Liver (tissue), 3 donors: ENCODE data around the gene UBXN1.

Experiments used
- FOXA1 ChIP-seq: IDR thresholded peaks from 2 replicates; pipeline ENCODE4 v1.6.1; 2016; ENCODE audit warnings: antibody characterized with exemption
- GABPA ChIP-seq, 2 donors: IDR thresholded peaks in 1 of 2; conservative IDR thresholded peaks in 1 of 2; 2 replicates each; pipeline ENCODE4 v1.6.1; 2016; ENCODE audit warnings: antibody characterized with exemption in 2 of 2, mild to moderate bottlenecking in 1 of 2, moderate library complexity in 1 of 2
- JUND ChIP-seq, 2 donors: IDR thresholded peaks; 2 replicates each; pipeline ENCODE4 v1.6.1; 2016; ENCODE audit warnings: antibody characterized with exemption in 2 of 2
- NR2F2 ChIP-seq: IDR thresholded peaks from 2 replicates; pipeline ENCODE4 v1.6.1; 2016; ENCODE audit warnings: antibody characterized with exemption
- RAD21 ChIP-seq, 2 donors: IDR thresholded peaks; 2 replicates each; pipeline ENCODE4 v1.6.1; 2016; ENCODE audit warnings: antibody characterized with exemption in 2 of 2, mild to moderate bottlenecking in 2 of 2
- RXRA ChIP-seq, 2 donors: IDR thresholded peaks; 2 replicates each; pipeline ENCODE4 v1.6.1; 2017 to 2018; ENCODE audit warnings: antibody characterized with exemption in 2 of 2, mild to moderate bottlenecking in 1 of 2
- SP1 ChIP-seq: IDR thresholded peaks from 2 replicates; pipeline ENCODE4 v1.6.1; 2018; ENCODE audit warnings: antibody characterized with exemption, mild to moderate bottlenecking
- TAF1 ChIP-seq: conservative IDR thresholded peaks from 2 replicates; pipeline ENCODE4 v1.6.1; 2016; ENCODE audit warnings: antibody characterized with exemption, mild to moderate bottlenecking
- YY1 ChIP-seq: IDR thresholded peaks from 2 replicates; pipeline ENCODE4 v1.6.1; 2016; ENCODE audit warnings: antibody characterized with exemption, mild to moderate bottlenecking
- TF ChIP-seq, protein P1 (sequence below): fragments of 150-350 bp; IDR thresholded peaks from 2 replicates; pipeline ENCODE4 v1.5.1; 2017; ENCODE audit warnings: improper control_type of control experiment, low read depth, low read length; ENCODE audit not compliant: missing input control
- TF ChIP-seq, protein P2 (sequence below): IDR thresholded peaks from 2 replicates; pipeline ENCODE4 v1.6.1; 2016; ENCODE audit warnings: antibody characterized with exemption
- TF ChIP-seq, protein P3 (sequence below): IDR thresholded peaks from 2 replicates; pipeline ENCODE4 v1.6.1; 2016; ENCODE audit warnings: antibody characterized with exemption, mild to moderate bottlenecking
- TF ChIP-seq, protein P4 (sequence below): IDR thresholded peaks from 2 replicates; pipeline ENCODE4 v1.6.1; 2016; ENCODE audit warnings: antibody characterized with exemption
- TF ChIP-seq, protein P5 (sequence below): IDR thresholded peaks from 2 replicates; pipeline ENCODE4 v1.6.1; 2016; ENCODE audit warnings: antibody characterized with exemption
- donor health status: healthy.
- donor health status: healthy.

DNA sequence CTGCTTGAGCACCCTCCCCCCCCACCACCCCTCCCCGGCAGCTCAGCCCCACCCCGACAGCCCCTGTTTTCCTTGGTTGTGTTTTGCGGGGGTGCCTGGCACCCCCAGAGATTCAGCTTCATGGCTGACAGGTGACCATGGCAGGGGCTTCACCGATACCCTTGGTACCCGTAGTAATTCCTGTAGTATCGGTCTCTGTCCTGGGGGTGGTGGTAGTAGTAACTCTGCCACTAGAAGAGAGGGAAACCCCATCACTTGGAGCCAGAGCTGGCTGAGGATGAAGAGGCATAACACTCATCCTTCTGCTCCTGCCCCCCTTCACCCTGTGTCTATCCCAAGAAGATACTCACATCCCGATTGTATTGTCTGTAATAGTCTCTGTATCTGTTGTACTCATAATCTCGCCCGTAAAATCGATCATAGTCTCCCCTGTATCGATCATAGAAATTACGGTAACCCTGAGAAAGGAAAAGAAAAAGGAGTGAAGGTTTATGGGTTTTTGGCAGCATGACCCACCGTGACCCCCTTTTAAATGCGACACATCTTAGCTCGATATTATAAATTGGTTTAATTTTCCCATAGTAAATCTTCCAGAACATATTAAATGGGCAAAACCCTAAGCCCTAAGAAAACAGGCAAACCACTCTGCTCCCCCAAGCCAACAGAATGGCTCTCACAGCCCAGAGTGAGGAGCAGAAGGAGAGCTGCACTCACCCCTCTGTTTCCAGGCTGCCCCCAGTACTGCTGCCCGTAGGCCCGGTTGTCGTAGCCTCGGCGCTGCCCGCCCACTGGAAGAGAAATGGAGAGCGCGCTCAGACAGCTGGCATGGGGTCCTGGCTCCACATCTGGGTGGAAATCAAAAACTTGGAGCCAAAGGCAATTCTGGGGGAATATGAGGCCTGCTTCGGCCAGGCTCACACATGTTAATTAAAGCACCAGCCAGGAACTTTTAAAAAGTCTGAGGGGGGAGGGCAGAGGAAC, 36.6 kb upstream of the UBXN1 start:
- TF ChIP-seq, protein P1, sequence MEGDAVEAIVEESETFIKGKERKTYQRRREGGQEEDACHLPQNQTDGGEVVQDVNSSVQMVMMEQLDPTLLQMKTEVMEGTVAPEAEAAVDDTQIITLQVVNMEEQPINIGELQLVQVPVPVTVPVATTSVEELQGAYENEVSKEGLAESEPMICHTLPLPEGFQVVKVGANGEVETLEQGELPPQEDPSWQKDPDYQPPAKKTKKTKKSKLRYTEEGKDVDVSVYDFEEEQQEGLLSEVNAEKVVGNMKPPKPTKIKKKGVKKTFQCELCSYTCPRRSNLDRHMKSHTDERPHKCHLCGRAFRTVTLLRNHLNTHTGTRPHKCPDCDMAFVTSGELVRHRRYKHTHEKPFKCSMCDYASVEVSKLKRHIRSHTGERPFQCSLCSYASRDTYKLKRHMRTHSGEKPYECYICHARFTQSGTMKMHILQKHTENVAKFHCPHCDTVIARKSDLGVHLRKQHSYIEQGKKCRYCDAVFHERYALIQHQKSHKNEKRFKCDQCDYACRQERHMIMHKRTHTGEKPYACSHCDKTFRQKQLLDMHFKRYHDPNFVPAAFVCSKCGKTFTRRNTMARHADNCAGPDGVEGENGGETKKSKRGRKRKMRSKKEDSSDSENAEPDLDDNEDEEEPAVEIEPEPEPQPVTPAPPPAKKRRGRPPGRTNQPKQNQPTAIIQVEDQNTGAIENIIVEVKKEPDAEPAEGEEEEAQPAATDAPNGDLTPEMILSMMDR: no peak
- TF ChIP-seq GABPA (IDR thresholded peaks at IDR 0.05 in 1 of 2, conservative IDR thresholded peaks at IDR 0.05 in 1 of 2) (no peak), JUND (IDR thresholded peaks at IDR 0.05) (no peak), YY1 (no peak), RAD21 (IDR thresholded peaks at IDR 0.05) (no peak), FOXA1 (no peak), TAF1 (no peak), NR2F2 (no peak), RXRA (IDR thresholded peaks at IDR 0.05) (no peak), SP1 (no peak)
- TF ChIP-seq, protein P2, sequence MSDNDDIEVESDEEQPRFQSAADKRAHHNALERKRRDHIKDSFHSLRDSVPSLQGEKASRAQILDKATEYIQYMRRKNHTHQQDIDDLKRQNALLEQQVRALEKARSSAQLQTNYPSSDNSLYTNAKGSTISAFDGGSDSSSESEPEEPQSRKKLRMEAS: no peak
- TF ChIP-seq, protein P3, sequence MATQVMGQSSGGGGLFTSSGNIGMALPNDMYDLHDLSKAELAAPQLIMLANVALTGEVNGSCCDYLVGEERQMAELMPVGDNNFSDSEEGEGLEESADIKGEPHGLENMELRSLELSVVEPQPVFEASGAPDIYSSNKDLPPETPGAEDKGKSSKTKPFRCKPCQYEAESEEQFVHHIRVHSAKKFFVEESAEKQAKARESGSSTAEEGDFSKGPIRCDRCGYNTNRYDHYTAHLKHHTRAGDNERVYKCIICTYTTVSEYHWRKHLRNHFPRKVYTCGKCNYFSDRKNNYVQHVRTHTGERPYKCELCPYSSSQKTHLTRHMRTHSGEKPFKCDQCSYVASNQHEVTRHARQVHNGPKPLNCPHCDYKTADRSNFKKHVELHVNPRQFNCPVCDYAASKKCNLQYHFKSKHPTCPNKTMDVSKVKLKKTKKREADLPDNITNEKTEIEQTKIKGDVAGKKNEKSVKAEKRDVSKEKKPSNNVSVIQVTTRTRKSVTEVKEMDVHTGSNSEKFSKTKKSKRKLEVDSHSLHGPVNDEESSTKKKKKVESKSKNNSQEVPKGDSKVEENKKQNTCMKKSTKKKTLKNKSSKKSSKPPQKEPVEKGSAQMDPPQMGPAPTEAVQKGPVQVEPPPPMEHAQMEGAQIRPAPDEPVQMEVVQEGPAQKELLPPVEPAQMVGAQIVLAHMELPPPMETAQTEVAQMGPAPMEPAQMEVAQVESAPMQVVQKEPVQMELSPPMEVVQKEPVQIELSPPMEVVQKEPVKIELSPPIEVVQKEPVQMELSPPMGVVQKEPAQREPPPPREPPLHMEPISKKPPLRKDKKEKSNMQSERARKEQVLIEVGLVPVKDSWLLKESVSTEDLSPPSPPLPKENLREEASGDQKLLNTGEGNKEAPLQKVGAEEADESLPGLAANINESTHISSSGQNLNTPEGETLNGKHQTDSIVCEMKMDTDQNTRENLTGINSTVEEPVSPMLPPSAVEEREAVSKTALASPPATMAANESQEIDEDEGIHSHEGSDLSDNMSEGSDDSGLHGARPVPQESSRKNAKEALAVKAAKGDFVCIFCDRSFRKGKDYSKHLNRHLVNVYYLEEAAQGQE: no peak
- TF ChIP-seq, protein P4, sequence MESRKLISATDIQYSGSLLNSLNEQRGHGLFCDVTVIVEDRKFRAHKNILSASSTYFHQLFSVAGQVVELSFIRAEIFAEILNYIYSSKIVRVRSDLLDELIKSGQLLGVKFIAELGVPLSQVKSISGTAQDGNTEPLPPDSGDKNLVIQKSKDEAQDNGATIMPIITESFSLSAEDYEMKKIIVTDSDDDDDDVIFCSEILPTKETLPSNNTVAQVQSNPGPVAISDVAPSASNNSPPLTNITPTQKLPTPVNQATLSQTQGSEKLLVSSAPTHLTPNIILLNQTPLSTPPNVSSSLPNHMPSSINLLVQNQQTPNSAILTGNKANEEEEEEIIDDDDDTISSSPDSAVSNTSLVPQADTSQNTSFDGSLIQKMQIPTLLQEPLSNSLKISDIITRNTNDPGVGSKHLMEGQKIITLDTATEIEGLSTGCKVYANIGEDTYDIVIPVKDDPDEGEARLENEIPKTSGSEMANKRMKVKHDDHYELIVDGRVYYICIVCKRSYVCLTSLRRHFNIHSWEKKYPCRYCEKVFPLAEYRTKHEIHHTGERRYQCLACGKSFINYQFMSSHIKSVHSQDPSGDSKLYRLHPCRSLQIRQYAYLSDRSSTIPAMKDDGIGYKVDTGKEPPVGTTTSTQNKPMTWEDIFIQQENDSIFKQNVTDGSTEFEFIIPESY: no peak
- TF ChIP-seq, protein P5, sequence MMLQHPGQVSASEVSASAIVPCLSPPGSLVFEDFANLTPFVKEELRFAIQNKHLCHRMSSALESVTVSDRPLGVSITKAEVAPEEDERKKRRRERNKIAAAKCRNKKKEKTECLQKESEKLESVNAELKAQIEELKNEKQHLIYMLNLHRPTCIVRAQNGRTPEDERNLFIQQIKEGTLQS: no peak
